T-helper 9 cell (primary cell): Measurements from ENCODE around the gene PROM2.

Experiments used
- DNase-seq: peaks from one replicate; pipeline ENCODE4 v3.0.0-alpha.2; 2020

The PROM2 gene

DNA sequence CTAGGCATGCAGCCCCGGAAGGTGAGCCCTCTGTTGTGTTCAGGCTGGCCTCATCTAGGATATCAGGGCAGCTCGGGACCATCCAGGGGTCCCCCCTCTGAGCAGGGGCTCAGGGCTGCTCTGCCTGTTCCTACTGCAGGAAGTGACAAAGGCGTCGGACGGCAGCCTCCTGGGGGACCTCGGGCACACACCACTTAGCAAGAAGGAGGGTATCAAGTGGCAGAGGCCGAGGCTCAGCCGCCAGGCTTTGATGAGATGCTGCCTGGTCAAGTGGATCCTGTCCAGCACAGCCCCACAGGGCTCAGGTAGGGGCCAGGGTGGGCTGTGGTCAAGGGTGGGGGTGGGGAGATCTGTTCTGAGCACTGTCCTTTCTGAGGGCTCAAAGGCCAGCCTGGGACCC lies 36.0 kb downstream of the PROM2 start:
- no peak for DNase-seq

DNA sequence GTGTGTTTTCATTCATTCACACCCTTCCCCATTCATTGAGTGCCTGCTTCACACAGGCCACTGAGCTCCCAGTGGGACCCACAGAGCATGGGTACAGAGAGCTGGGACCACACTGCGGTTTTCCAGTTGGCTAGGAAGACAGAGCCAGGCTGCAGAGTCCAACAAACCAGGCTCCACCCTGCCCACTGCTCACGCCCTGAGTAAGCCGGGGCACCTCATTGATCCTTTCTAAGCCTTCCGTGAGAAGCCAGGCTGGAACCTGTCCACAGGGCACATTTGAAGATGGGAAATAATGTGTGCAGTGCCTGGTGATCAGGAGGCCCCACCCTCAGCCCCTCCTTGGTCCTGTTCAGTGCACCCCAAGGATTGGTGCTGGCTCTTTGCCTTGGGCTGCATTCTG lies 36.4 kb downstream of the PROM2 start:
- DNase-seq: no peak

DNA sequence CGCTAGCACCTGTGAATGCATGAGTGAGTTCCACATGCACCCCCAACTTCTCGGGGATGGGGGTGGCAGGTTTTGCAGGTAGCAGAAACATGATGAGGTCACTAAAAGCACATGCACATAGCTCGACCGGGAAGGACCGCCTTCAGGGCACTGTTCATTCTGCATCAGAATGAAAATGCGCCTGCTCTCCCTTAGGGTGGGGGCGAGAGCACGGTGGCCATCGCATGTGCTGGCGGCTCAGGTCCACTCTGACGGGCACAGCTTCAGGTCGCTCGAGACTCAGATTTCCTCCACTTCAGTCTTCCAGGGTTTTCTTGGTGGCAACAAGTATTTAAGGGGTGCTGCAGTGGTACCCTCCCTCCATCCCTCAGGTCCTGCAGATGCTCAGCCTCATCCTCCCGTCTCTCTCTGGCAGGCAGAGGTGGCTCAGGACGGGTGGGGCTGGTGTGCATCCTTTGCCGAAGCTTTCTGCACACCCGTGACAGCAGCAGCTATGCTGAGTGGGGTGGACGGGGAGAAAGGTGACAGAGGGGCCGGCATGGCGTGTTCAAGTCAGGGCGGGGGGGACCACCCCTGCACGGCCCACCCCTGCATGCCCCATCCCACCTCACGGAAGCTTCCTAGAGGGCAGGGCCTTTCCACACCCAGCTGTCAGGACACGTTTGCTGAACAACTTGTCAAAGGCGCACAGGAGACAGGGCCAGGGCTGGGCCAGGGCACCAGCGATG lies 37.7 kb downstream of the PROM2 start:
- no peak for DNase-seq

DNA sequence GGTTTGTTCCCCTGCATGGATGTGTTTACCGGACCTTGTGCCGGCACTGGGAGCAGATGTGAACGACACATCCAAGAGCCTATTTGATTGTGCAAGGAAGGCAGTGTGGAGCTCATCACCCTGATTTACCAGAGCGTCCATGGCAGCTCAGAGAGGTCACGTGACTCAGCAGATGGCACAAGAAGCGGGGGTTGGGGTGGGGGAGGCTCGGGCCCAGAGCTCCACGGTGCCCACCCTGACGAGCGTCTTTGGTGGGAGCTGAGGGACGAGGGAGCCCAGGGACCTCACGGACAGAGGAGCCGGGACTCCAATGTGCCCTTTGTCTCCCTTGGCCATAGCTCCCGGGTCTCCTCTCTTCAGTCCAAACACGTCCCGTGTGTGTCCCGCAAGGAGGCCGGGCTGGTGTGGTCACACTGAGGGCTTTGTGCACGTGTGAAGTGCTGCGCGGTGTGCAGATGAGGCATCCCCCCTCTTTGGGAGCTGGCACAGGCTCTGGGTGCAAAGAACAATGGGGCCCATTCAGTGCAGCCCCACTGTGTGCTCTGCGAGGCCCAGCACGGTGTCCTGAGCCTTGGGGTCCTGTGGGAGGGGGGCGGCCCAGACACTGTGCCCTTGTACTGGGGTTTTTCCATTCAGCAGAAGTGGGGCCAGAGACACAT lies 38.4 kb downstream of the PROM2 start:
- DNase-seq: no peak

DNA sequence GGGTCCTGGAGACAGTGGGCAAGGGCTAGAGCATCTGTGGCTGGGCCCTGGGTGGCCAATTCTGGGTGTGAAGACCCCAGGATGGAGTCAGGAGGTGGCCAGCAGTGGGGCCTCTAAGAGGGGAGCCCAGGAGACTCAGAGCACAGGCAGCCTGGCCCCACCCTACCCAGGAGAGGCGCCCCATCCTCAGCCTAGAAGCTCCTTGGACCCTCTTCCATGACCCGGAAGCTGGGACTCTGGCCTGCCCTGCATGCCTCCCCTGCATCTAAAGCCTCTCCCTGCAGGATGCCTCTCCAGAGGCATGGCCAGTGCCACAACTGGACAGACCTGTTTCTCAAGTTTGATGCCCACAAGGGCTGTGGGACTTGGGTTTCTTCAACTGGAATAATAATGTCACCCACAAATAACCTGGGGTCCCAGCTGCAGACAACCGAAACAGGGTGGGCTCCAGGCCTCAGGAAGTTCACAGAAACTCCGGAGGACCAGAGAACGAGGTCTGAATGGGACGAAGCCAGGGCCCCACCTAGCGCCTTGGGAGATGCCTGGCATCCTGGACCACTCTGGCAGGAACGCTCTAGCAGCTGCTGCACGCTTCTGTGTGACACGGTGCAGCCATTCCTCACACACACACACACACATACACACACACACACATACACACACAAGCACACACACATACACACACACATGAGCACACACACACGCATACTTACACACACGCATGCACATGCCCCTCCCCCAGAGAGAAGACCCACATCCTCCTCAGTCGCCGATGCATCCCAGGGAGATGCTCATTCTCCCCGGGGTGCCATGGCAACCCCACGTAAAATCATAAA lies 39.3 kb downstream of the PROM2 start:
- DNase-seq: no peak

DNA sequence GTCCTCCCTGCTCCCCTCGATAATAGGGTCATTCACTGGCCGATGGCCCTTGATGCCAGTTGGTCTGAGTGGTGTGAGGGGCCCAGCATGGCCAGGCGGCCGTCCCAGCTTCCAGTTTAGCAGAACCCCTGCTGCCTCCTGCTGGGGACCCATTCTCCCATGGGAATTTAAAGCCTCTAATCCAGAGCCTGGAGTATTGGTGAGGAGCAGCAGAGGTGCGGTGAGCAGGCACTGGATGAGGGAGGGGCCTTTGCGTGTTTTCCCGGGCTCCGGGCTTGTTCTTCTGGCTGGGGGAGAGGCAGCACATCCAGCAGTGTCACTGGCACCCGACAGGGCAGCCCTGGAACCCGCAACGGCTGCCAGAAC lies 40.3 kb downstream of the PROM2 start:
- no peak for DNase-seq

DNA sequence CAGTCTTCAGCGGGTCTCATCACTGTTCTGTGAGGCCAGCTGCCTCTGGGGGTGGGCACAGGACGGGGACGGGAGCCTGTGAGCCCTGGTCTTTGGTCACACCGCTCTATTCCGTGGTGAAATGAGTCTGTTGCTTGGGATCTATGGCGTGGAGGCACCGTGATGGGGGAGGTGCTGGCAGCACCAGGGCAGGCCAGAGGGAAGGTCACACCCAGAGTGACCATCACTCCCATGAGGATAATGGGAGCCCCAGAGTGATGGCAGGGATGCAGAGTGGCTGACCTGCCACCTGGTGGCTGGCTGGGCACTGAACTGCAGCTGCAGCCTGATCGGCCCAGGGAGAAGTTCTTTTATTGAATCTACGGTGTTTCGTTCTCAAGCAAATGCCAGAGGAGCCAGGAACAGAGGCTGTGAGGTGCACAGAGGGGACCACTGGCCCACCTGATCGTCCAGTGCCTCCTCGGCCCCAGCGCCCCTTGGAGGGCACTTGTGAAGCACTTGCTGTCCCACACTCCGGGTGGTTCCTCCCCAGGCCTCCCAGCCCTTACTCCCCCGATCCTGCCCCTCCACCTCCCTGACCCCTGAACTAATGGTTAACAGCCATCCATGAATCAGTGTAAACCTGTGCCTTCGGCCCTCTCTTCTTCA lies 40.8 kb downstream of the PROM2 start:
- DNase-seq: no peak

DNA sequence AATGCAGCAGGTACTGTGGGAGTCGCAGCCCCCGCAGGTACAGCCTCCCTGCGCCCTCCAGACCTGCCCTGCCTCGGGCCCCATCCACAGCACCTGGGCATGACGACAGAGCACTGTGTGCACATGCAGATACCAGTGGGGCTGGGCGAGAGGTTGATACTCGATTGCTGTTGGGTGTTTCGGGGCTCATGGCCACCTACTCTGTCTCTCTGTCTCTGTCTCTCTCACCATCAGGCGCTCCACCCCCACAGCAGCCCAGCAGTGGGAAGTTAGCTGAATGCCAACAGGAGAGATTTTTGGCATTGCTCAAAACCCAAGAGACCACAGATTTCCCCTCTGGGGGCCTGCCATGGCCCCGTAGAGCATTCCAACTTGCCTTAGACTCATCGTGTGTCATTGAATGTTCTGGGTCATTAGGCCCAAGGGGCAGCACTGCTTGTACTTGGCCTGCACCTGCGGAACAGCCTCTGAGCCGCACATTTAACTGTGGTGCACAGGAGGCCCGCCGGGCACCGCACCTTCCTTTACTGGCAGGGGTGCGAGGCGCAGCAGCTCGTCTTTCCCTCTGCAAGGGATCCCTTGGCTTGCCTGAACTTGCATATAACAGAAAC lies 41.7 kb downstream of the PROM2 start:
- no peak for DNase-seq

DNA sequence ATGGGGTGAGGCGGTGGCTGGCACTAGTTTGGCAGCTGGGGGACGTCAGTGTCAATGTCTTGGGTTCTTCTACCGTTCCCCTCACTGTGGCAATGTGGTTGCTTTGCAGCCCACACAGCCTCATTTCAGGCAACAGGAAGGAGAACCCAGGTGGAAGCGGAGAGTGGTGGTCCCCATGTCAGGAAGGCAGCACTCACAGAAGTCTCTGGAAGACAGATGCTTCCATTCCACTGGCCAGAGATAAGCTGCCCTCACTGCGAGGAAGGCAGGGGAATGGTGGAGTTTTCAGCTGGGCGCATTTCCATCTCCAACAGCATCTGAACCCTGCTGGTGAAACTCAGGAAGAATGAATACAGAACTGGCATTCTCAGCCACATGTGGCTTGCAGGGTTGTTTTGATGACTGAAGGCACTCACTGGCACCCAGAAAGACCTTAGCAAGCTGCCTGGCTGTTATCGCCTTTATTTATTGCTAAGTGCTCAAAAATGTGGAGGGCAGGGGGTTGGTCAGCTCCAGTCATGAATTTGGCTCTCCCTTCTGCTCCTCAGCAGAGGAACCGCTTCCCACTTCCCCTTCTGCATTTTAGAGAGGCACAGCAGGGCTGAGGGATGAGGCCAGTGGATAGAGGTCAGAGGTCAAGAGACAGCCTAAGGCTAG lies 42.3 kb downstream of the PROM2 start:
- DNase-seq: no peak

DNA sequence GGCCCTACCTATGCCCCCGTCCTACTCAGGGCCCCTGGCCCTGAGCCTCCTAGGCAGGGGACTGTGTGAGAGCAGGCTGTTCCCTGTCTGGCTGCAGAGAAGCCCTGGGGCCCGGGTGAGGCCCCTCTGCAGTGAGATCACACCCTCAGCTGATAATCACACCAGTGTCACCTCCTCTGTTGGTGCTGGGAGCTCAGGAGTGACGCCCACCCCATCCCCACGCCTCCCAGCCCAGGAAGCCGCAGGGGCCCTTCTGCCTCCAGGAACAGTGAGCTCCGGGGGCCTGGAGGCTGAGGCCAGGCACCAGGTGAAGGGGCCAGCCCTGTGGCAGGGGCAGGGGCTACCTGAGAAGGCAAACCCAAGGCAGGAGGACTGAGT lies 42.9 kb downstream of the PROM2 start:
- DNase-seq: no peak

DNA sequence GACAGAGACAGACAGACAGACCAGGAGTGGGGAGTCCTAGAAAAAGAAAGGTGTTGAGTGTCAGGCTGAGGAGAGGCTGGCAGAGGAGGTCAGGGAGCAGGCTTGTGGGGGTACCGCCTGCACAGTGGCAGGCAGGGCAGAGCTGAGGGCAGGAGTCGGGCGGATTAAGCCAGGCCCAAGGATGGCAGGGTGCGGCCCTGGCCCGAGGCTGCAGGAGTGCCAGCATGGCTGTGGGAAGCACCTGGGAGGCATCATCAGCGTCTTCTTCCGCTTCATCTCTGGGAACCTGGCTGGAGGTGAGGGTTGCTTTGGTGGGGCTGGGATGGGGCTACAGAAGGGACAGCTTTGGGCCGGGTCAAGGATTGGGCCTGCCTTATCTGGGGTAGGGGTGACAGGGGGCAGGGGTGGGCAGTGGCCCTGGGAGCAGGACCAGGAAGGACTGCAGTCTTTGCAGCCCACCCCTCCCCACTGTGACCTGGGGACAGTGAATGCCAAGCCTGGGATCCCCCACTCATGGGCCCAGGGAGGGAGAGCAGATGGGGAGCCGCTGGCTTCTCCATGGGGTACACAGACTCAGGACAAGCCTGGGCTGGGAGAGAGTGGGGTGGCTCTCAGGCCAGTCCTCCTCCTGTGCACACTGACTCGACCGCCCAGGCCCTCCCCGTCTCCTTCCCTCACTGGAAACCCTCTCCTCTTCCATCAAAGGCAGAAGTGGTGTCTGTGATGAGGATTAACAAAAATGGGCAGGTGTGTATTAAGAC lies 43.6 kb downstream of the PROM2 start:
- no peak for DNase-seq

DNA sequence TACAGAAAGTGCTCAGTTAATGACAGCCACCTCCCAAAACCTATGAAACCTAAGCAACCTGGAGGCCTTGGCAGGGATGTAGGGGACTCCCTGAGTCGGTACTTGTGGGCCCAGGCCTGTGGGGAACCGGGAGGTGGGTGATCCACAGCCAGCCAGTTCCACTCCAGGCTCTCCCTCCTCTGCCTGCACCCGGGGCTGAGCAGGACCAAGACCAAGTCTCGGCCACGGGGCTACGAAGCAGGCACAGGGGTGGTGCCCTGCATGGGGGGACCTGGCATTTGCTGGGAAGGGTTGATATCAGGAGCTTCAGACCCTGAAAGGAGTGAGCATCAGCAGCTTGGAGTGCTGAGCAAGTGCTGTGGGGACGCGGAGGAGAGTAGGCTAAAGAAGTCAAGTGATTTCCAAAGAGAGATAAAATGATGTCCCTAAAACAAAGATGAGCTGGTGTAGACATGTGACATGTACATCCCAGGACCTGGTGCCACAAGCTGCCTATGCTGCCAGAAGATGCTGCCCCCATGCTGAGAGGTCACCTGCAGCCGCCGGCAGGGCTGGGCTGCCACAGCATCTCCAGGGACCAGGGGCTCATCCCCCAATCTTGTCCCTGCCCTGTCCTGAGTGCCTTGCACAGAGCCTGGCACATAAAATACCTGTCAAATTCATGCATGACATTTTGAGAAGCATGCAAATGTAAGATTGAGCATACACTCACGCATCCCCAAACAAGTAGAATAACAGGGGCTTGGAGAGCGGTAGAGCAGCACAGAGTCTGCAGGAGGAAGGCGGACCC lies 44.4 kb downstream of the PROM2 start:
- no peak for DNase-seq

DNA sequence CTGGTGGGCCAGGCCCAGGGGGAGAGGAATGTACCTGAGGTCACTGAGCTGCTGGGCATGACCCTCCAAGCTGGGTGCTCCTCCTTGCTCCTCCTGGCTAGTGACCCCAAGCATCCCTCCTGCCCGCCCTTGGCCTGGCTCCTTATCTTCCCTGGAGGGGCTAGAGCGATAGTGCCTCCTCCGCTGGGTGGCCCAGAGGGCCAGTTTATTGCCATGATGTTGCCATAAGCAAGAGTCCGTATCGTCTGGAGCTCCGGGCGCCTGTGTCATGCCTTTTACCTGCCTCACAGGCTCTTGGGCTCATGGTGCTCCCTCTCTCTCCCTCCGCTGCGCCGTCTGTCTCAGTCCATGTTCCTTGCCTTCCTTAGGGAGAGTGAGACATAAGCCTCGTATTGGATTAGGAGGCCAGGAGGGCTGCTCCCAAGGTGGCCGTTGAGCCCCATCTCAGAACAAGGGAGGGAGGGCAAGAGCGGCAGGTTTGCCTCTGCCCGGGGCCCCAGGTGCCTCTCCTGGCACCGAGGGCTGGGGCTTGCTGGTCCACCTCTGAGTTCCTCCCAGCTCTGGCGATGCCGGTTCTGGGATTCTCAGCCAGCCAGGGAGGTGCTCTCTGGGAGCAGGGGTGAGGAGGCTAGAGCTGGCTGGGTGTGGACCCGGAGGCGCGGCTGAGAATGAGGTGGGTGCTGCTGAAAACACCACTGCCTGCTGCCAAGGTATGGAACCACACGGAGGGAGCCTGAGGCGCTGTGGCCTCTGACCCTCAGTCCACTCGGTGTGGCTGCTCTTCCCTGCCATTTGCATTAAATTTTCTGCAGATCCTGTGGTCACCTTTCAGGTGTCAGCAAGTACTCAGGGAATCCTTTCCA lies 45.5 kb downstream of the PROM2 start:
- DNase-seq: no peak

DNA sequence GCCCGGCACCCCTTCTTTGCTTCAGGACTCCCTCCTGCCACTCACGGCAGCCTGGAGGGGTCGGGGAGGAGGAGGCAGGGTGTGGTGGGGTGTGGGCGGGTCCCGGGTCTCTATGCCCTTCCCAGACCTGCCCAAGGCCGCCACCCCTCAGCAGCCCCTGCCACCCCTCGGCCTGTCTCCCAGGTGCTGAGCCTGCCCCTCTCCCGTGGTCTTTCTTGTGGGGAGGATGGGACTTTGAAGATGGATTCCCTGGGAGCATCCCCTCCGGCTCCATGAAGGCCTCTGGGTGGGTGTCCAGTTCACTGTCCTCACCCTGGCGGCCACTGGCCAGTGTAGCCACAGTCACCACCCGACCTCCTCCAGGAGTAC lies 46.1 kb downstream of the PROM2 start:
- DNase-seq: no peak

DNA sequence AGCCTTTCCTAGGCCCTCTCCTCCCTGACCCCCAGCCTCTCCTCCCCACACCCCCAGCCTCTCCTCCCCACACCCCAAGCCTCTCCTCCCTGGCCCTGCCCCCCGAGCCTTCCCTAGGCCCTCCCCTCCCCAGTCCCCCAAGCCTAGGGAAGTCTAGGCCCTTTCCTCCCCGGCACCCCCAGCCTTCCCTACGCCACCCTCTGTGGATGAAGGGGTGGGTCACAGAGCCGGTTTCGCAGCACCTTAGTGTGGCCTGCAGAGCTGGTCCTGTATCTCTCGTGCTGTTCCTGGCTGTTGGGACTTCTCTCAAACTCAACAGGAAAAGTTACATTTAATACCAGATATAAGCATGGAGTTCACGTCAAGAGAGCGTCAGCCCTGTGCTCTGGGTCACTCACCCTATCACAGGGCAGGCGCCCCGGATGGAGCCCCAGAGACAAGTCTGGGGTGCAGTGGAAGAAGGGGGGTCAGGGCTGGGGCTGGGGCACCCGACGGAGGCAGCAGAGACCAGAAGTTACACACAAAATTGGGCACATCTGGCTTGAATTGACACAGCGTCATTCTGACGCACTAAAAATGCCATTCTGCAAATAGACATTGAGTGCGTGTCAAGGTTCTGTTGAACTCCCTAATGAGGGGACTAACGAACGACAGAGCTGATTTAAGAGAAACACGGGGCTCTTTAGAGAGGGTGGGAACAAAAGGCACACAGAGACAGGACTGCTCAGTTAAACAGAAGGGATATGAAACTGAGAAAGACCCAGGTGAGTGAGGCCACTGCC lies 46.9 kb downstream of the PROM2 start:
- DNase-seq: no peak

DNA sequence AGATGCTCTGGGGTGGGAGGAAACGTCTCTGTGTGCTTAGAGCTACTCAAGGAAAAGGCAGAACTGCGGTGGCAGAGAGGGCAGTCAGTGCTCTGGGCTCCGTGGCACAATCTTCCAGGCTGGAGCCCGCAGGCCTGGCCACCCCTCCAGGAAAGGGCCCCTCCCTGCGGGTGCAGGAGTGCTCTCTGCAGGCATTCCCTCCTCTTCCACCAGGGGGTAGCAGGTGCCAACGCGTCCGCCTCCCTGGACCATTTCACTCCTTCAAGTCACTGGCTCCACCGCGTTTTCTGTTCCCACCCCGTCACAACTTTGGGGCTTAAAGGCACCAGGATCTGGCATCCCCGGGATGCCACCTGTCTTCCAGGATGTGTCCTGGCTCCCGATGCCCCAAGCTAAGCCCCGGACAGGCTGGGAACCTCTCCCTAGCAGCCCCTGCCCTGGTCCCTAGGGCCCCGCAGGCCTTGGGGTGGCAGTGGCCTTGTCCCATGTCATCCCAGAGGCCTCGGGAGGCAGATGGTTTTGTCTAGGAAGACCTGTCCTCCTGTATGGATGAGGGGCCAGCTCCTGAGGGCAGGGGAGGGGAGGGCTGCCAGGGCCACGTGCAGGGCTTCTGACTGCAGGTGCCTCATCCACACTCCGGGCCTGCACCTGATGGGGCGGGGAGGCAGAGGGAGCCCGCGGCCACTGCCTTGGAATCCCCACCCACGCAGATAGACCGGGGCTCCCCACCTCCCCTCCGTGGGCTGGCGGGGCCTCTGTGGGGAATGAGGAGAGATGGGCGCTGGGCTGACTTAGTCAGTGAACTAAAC lies 49.3 kb downstream of the PROM2 start:
- DNase-seq: no peak

DNA sequence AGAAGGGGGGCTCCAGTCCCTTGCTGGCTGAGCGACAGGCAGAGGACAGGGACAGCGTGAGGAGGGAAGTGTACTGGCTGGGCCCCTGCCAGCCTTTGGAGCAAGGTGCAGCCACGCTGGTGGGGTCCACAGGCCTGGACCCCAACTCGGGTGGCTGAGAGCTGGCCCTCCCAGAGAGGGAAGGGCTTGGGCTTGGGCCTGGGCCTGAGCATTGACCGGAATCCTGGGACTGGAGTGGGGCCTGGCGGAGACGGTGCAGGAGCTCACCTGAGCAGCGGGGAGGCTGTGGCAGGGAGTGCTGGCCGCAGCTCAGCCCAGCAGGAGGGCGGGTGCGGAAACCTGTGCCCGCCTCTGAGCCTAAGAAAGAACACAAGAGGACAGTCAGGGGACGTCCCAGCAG lies 50.8 kb downstream of the PROM2 start:
- no peak for DNase-seq
